Vagina (tissue), 2 donors: ENCODE data around the gene NPLOC4.

Experiments
- CTCF ChIP-seq, 3 experiments: fragments of 450-650 bp in 2 of 3; fragments of 200-600 bp in 1 of 3; sonication (generic) in 1 of 3; IDR thresholded peaks; one replicate each; pipeline ENCODE4 v1.5.1; 2017 to 2019; ENCODE audit warnings: antibody characterized with exemption in 3 of 3, mild to moderate bottlenecking in 2 of 3, moderate library complexity in 2 of 3
- POLR2A ChIP-seq, 2 donors: fragments of 450-650 bp; IDR thresholded peaks; one replicate each; pipeline ENCODE4 v1.6.1; 2017; ENCODE audit warnings: antibody characterized with exemption in 2 of 2, mild to moderate bottlenecking in 2 of 2, moderate library complexity in 2 of 2
- POLR2AphosphoS5 ChIP-seq, 2 donors: sonication (generic); formaldehyde crosslinking; IDR thresholded peaks; one replicate each; pipeline ENCODE4 v1.9.0; 2017; ENCODE audit warnings: antibody characterized with exemption in 2 of 2, mild to moderate bottlenecking in 2 of 2, low read depth in 1 of 2; ENCODE audit not compliant: insufficient read depth in 1 of 2

DNA sequence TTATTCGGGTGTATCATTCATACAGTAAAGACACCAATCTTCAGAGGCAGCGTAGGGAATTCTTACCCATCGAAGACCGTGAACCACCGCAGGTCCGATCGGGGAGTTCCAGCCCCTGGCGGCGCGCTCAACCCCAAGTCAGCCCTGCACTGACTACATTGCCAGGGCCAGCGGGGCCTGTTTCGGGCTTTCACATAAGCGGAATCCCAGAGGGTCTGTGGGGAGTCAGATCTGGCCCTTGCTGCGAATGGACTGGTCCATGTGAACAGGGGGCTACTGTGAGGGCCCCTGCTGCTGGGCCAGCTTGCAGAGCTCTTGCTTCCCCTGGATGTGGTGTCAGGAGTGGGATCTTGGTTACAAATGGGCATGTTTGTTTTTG, 11.8 kb upstream of the NPLOC4 start:
- TF ChIP-seq POLR2A (IDR thresholded peaks at IDR 0.05) (no peak), CTCF (IDR thresholded peaks at IDR 0.05) (no peak), POLR2AphosphoS5 (IDR thresholded peaks at IDR 0.05; ENCODE audit: insufficient read depth in 1 of 2, low read depth in 1 of 2) (no peak)
